Urothelium cell line (cell line): ENCODE results near the gene FXR2.
"Not testable (repeated sequence)": the region's sequence is repeated elsewhere in the genome, so short reads cannot be mapped to it uniquely, and the experiment has no call there.

Source experiments
- DNase-seq: peaks from one replicate; pipeline ENCODE4 v3.0.0; 2011; ENCODE audit warnings: low spot score, mixed read lengths
- FAIRE-seq: peaks from 2 replicates; lab custom pipeline; 2011; peaks lifted over from hg19 to GRCh38; lab: Jason Lieb, UNC

The FXR2 gene

DNA sequence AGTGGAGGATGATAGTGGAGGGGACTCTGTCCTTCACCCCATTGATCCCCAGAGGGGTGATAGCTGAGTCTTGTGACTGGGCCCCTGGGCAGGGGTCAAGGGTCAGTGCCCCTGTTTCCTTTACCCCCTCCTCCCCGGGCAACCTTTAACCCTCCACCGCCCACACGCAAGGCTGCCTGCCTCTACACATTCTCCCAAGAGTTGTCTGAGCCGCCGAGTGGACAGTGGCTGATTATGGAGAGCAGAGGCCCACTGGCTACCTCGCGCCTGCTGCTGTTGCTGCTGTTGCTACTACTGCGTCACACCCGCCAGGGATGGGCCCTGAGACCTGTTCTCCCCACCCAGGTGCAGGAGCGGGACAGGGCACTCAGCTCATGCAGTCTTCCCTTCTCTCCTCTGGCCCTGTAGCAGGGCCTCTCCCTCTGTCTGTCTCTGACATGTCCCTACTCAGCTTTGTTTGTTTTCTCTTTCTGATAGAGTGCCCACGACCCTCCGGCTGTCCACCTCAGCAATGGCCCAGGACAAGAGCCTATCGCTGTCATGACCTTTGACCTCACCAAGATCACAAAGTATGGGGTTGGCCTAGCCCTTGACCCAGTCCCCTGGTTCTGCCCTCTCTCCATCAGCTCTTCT lies 15.4 kb upstream of the FXR2 start, which contains the start of gene SHBG:
Gene SHBG (plus strand): TSS at position 197 of the 633 bp plus-strand sequence. CDS start 38 bp downstream, at position 235.
- no peak for DNase-seq
- no peak for FAIRE-seq

DNA sequence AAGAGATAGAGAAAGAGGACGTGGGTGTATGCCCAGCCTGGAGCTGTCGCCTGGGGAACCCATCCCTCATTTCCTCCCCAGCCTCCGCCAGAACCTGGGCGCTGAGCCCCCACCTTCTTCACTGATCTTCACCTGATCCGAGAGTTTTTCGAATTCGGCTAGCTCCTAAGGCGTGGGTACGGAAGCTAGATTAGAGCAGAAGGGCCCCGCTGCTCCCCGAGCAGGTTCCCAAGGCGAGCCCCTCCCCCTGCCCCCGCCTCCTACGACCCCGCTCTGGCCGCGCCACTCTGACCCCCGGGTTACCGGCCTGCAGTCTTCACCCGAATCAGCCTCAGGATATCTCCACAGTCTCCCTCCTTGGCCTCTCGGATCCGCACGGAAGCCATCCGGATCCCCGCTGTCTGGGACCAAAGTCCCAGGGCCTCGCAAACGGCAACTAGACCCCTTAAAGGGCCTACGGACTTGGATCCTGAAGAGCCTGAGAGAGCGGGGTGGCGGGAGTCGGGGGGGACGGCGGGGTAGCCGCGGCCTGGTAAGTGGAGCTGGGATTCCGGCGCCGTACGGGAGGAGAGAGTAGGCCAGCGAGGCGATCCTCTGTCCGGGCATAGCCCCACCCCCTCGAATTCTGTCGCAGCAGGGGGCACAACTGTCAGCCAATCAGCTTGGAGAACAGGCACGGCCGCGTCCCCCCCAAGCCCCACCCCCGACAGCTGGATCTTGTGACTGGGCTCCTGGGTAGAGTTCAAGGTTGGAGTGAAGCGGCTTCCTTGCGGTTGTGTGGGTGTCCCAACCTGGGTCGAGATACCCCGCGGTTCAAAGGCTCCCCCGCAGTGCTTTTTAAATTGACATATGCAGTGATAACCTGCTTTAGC lies 12.8 kb upstream of the FXR2 start, which contains the start of gene SAT2:
Gene SAT2 (minus strand): TSS at position 572 of the 872 bp plus-strand sequence. CDS start 186 bp downstream, at position 386.
- FAIRE-seq (no peak), DNase-seq (peak; percentile 93)

DNA sequence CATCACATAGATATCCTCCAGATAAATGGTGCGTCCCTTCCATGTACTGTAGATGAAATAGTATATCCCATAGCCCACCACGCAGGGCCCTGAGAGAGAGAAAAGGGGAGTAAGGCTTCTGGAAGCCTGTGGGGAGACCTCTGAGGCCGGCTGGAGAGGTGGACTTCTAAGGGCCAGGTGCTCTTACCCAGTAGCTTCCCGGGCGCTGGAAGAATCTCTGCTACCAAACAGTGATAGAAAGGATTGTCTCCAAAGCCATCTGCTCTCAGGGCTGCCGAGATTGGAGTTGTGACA lies 12.2 kb upstream of the FXR2 start:
- DNase-seq (no peak), FAIRE-seq (no peak)

DNA sequence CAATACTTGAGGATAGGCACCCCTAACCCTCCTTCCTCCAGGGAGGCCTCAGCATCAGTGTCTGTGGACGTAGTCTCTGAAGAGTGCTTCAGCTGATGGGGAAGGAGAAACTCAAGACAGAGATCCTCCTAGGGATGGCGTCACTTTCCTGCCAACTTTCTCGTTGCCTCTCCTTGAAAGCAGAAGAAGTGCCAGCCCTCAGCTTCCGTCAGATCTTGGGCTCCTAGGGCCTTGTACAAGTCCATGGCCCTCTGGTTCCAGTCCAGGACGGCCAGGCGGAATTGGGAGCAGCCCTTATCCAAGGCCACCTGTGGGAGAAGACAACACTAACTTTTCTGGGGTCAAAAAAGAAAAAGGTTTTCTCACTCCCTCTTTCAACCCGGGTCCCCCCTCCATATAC lies 11.6 kb upstream of the FXR2 start:
- FAIRE-seq = no peak
- DNase-seq = no peak

DNA sequence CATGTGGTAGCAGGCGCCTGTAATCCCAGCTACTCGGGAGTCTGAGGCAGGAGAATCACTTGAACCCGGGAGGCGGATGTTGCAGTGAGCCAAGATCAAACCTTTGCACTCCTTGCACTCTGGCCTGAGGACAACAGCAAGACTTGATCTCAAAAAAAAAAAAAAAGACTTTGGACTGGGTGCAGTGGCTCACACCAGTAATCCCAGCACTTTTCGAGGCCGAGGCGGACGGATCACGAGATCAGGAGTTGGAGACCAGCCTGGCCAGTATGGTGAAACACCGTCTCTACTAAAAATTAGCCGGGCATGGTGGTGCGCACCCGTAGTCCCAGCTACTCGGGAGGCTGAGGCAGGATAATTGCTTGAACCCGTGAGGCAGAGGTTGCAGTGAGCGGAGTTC lies 11.1 kb upstream of the FXR2 start:
- FAIRE-seq, DNase-seq: not testable (repeated sequence)

DNA sequence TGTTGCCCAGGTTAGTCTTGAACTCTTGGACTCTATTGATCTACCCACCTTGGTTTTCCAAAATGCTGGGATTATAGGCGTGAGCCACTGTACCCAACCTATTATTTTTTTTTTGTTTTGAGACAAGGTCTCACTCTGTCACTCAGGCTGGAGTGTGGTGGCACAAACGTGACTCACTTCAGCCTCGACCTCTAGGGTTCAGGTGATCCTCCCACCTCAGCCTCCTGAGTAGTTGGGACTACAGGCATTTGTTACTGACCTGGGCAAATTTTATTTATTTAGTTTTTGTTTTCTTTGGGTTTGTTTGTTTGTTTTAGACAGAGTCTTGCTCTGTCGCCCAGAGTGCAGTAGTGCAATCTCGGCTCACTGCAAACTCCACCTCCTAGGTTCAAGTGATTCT lies 9.0 kb upstream of the FXR2 start:
- FAIRE-seq = no peak

DNA sequence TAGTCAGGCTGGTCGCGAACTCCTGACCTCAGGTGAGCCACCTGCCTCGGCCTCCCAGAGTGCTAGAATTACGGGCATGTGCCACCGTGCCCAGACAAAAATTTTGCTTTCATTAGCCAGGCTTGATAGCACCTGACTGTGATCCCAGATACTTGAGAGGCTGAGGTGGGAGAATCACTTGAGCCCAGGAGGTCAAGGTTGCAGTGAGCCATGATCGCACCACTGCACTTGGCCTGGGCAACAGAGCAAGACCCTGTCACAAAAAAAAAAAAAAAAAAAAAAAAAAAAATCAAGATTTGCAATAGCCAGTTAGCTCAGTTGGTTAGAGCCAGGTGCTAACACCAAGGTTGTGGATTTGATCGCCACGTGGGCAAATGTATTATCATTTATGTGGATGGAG lies 6.1 kb upstream of the FXR2 start:
- FAIRE-seq (no peak), DNase-seq (no peak)

More for the DNA sequence above, 9.0 kb upstream of the FXR2 start:
- DNase-seq = no peak

DNA sequence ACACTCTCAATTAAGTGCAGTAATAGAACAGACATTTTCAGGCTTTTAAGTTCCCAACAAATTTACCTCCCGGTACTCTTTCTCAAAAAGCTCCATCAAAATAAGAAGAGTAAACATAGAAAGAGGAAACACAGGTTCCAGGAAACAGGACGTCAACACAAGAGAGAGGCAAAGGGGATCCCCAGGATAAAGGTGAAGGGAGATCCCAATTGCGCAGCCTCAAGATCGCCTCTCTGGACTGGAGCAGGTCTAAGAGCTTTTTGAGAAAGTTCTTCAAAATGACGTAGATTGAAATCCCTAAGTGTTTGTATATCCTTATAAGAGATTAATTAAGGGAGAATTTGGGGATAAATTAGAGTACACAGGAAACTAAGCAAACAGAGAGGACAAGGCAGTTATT lies 3.9 kb upstream of the FXR2 start:
- FAIRE-seq = no peak

DNA sequence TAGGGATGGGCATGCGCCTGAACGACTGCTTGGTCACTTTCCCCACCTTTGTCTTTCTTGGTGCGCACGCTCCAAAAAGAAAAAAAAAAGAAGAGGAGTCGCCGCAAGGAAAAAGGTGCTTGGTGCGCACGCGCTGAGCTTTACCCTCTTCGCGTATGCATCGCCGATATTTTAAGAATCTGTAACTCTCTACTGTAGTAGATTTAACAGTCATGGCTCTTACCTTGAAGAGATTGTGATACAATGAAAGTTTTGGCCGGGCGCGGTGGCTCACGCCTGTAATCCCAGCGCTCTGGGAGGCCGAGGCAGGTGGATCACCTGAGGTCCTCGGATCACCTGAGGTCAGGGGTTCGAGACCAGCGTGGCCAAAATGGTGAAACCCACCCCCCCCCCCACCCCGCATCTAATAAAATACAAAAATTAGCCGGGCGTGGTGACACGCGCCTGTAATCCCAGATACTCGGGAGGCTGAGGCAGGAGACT lies 609 bp upstream of the FXR2 start:
- FAIRE-seq (no peak), DNase-seq (no peak)

More for the DNA sequence above, 3.9 kb upstream of the FXR2 start:
- no peak for DNase-seq

DNA sequence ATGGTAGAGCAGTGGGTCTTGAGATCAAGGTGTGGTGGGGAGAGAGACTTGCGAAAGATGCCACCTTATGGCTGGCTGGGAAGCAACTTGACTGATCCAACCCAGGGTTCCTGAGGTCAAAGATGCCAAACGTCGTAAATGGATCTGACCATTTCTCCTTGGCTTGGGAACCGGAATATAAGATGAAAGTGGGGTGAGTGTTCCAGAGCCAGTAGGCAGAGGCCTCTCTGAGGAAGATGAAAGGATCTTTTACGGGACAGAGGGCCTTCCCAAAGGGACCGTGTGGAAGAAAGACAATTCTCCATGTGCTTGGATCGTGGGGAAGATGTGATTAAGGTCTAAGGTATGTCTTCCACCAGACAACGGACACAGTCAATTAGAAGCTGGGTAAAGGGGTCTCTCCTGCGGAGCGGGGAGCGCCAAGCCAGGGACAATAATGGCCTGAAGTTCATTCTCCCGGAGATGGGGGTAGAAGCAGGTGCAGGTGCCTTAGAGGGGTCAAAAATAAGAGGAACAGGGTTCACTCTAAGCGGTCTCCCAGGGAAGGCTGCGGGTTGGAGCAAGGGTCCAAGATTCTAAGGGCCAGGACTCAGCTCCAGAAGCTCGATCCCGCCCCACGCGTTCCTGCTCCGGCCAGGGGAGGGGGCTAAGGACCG lies 800 bp downstream of the FXR2 start:
- DNase-seq = no peak
- no peak for FAIRE-seq

DNA sequence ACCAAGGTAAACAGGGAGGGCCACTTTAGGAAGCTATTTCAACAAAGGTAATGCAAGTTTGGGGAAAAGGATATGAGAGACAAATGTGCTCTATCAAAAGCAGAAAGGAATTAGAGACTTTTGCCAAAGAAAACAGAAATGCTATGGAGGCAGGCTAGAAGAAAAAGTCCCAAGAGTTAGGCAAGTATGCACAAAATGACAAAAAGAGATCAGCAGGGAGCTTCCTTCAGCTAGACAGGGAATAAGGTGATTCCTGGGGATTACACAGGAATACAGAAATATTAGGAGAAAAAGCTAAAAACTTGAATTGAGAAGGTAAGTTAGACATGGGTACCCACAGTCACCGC lies 2.4 kb downstream of the FXR2 start:
- DNase-seq = no peak
- no peak for FAIRE-seq

DNA sequence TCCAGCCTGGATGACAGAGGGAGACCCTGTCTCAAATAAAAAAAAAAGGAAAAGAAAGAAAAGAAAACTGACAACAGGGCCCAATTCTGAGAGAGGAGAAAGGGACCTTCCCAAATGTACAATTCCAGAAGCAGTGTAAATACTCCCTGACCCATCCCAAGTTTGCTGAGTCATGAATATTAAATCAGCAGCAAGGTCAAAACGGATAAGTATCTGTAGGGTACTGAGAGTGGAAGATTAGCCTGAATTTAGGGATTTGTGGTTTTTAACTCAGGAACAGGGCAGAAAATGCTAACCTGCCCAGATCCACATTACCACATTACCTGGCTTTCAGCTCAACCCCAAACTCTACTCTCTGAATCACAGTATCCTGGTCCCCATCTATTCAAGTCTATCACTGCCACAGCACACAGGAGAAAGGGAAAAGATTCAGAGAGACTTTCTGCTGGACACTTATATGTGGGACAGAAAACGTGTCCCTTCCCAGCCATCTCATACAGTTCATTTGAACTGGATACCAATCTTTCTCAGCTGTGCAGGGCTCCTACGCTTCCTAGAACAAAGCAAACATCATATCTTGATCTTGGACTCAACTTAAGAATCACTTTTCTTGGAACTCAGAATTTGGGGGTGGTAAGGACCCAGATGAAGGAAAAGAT lies 2.9 kb downstream of the FXR2 start:
- DNase-seq (no peak), FAIRE-seq (no peak)

DNA sequence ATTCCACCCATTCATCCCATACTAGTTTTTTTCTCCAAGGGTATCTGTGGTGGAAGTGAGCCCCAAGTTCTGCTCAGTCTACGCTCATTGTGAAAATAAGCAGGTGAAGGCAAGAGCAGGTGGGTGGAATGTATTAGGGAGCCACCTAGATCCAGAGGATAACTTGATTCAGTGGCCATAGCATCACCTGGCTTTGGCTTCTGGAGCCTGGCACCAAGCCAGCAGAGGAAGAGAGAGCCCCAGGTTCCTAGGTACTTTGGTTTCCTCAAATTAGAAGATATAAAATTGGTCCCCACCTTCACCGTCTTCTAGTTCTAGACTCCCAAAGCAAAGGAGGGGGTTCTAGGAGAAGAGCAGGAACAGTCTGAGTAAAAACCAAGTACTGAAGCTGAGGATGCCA lies 4.1 kb downstream of the FXR2 start:
- DNase-seq (no peak), FAIRE-seq (no peak)

DNA sequence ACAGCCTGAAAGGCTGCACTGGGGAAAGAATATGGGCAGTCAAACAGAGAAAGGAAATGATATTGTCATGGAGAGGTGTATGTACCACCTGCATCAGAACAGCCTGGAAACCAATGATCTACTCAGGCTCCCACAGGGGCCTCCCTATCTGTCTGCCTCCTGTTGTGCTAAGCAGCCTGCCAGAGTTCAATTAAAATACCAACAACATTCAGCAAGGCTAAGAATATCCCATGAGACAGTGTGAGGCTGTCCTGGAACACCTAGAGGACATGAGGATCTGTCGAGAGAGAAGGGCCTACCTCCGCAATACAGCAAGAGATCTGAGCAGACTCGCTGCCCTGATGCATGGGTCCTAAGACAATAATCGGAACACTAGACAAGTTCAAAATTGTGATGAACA lies 8.4 kb downstream of the FXR2 start:
- FAIRE-seq (no peak), DNase-seq (no peak)

DNA sequence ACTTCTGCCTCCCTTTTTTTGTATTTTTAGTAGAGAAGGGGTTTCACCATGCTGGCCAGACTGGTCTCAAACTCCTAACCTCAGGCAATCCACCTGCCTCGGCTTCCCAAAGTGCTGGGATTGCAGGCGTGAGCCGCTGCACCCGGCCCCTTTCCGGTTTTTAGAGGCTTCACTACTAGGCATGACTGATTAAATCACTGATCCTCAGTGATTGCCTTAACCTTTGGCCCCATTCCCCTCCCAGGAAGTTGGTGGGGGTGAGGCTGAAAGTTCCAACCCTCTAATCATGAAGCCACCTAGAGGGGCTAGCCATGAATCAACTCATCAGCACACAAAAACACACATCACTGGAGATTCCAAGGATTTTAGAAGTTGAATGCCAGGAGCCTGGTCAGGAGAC lies 17.1 kb downstream of the FXR2 start:
- not testable (repeated sequence) for DNase-seq, FAIRE-seq

DNA sequence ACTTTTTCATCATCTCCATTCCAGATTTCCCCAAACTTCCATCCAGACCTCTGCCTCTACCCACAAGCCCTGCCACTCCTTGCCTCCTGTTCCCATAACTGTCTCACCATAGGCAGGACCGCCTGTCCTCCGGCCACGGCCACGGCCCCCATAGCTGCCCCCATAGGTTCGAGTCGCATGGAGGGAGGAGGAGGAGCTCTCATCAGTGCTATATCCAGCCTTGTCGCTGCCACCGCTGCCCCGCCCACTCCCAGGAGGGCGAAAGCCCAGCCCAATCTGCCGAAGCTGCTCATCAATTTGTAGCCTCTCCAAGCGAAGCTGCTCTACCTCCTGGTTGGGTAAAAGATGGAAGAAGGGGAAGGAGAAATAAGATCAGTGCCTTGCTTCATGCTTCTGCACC lies 21.4 kb downstream of the FXR2 start:
- no peak for FAIRE-seq

DNA sequence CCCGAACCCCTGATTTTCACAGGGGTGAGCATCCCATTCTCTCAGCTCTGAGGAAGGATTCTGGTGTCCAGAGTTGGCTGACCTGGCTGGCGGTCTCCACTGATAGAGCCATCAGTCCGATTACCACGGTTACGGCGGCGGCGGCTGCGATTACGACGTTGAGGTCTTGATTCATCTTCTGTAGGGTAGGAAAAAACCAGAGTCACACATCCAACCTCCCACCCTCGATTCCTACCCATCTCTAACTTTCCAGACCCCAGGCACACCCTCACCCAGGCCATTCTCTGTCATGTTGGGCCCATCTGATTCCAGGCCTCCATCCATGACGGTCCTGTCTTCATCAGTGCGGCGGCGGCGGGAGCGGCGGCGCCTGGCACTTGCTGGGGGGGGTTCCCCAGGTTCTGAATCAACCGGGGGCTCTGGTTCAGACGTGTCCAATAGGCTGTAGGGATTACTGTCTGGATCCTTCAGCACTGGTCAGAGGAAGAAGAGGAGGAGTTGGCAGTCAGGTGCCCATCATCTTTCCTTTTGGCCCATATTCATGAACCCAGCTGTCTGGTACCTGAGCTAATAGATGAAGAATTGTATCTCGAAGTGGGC lies 22.2 kb downstream of the FXR2 start:
- no peak for FAIRE-seq

More for the DNA sequence above, 21.4 kb downstream of the FXR2 start:
- no peak for DNase-seq

DNA sequence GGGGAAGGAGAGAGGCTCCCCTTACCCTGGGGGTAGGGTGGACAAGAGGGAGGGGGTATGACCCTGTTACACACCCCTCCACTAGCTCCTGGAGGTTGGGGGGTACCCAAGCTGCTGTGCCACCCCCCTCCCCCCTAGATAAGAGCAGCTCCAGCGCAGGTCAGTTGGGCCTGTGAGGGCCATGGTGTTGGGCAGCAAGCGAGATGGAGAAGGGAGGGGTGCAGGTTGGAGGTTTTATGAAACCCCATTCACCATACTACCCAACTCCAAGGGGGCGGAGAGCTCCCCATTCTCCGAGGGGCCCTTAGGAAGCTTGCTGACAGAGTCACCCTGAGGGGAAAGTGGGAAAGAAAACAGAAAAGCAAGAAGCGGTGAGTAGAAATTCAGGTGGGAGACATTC lies 23.1 kb downstream of the FXR2 start:
- FAIRE-seq (no peak), DNase-seq (no peak)

More for the DNA sequence above, 22.2 kb downstream of the FXR2 start:
- no peak for DNase-seq

DNA sequence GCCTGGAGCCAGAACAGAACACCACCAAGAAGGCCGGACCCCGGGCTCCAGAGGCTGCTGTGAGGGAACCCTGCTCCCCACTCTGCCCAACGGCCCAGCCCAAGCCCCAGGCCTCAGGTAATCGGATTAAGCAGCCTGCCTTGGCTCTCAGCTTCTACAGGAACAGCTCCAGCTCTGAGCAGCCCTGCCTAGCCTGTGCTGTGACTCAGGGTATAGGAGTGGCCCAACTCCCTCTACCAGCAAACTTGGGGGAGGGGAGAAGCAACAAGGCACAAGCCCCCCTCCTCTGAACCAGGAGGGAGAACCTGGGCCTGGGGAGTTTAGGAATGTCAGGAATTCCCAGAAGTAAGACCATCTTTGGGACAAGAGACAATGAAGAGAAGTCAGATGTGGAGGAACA lies 24.0 kb downstream of the FXR2 start:
- no peak for DNase-seq
- FAIRE-seq = no peak

DNA sequence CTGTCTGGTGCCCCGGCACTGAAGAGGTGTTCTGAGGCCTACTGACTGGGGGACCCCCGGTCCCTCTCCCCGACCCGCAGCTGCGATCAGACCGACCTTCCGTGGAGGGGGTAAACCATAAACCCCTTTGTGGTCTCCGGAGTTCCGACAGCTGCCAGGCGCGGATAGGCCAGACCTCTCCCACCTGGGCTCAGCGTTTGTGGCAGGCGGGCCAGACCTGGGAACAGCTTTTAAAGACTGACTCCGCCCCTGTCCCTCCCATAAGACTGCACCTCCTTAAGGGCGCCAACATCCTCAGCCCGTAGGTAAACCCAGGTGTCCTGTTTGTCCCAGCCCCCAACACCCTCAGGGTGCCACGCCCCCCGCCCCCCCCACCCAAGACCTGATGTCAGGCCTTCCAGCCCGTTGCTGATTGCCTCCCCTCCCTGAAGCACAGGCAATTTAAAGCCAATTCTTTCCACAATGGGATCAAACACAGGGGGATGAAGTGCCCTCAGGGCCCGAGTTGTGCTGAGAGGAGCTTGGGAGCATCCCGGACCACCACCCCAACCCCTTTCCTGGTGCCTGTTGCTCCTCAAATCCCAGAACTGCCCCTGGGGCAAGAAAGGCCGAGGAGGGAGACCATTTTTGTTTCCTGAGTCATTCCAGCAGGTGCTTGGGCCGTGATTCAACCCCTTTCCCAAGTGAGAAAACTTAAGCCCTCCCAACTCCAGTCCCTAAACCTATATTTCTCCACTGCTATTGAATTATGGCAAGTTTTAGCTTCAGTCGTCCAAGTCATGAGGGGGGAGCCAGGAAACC lies 24.6 kb downstream of the FXR2 start, which contains the start of gene SOX15:
Gene SOX15 (minus strand): TSS at position 204 of the 801 bp plus-strand sequence. CDS start 418 bp downstream, outside the sequence.
- FAIRE-seq = no peak
- DNase-seq = no peak
